Measurements from ENCODE around the gene SEMA4G.

GRCh38 chr10:100995181-100995580 lies 25.9 kb downstream of the SEMA4G start:
- TF ChIP-seq CTCF (IDR thresholded peaks at IDR 0.05 in 2 of 3, conservative IDR thresholded peaks at IDR 0.05 in 1 of 3; ENCODE audit: borderline replicate concordance in 1 of 3, insufficient read depth in 1 of 3, low read depth in 2 of 3, low read length in 2 of 3) (no peak), EZH2phosphoT487 (IDR thresholded peaks at IDR 0.05; ENCODE audit: borderline replicate concordance) (no peak), SRF (IDR thresholded peaks at IDR 0.05; ENCODE audit: low read depth) (no peak), EZH2 (IDR thresholded peaks at IDR 0.05) (no peak), MAX (IDR thresholded peaks at IDR 0.05) (no peak), RAD21 (IDR thresholded peaks at IDR 0.05; ENCODE audit: low read depth) (no peak), YY1 (IDR thresholded peaks at IDR 0.05; ENCODE audit: extremely low read depth, insufficient replicate concordance, low read depth, low read length) (no peak), CEBPB (IDR thresholded peaks at IDR 0.05; ENCODE audit: low read depth) (no peak), POLR2A (IDR thresholded peaks at IDR 0.05; ENCODE audit: borderline replicate concordance, extremely low read depth, insufficient read depth, insufficient read length) (no peak)

Measured in HCT116 (cell line).